ENCODE results near the gene ZG16.

DNA sequence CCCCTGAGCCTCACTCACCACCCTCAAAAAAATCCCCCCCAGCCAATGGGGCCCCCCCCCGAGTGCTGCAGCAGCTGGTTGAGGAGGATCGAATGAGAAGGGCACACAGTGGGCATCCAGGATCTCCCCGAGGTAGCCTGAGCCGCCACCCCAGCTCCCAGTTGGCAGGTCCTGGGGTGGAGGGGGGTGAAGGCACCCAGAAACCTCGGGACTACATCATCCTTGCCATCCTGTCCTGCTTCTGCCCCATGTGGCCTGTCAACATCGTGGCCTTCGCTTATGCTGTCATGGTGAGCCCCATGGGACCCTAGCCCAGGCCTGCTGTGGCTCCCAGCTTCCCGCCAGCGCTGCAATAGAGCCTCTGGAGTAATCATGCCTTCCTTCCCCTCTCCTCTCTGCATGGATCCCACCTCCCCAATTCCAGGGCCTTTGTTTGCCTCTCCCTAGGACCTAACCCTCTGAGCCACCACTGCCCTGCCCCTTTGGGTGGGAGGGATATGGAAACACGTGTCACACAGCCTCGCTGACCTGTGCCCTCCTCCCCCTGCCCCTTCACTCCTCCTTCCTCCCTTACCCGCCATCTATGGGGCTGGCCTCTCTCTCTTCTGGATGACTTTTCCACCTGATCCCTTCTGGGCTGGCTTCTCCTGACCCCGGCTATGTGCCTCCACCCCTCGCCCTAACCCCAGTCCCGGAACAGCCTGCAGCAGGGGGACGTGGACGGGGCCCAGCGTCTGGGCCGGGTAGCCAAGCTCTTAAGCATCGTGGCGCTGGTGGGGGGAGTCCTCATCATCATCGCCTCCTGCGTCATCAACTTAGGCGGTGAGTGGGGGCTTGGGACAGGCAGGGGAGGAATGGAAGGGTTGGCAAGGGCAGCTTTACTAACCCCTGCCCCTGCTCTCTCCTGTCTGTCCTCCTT, 35.8 kb downstream of the ZG16 start:
- TF ChIP-seq, protein P1, sequence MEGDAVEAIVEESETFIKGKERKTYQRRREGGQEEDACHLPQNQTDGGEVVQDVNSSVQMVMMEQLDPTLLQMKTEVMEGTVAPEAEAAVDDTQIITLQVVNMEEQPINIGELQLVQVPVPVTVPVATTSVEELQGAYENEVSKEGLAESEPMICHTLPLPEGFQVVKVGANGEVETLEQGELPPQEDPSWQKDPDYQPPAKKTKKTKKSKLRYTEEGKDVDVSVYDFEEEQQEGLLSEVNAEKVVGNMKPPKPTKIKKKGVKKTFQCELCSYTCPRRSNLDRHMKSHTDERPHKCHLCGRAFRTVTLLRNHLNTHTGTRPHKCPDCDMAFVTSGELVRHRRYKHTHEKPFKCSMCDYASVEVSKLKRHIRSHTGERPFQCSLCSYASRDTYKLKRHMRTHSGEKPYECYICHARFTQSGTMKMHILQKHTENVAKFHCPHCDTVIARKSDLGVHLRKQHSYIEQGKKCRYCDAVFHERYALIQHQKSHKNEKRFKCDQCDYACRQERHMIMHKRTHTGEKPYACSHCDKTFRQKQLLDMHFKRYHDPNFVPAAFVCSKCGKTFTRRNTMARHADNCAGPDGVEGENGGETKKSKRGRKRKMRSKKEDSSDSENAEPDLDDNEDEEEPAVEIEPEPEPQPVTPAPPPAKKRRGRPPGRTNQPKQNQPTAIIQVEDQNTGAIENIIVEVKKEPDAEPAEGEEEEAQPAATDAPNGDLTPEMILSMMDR (conservative IDR thresholded peaks at IDR 0.05; ENCODE audit: low read length): no peak
- TF ChIP-seq EZH2phosphoT487 (IDR thresholded peaks at IDR 0.05; ENCODE audit: borderline replicate concordance, low read depth, low read length): no peak
